SK-N-MC (cell line): ENCODE measurements around the gene ELMO1.

ENCODE experiments used
- EZH2 ChIP-seq: fragments of 200-600 bp; sonication (generic); IDR thresholded peaks from one replicate; pipeline ENCODE4 v1.6.1; 2017; ENCODE audit warnings: antibody characterized with exemption
- POLR2AphosphoS5 ChIP-seq: IDR thresholded peaks from 2 replicates; pipeline ENCODE4 v1.6.1; 2012; ENCODE audit warnings: mild to moderate bottlenecking, low read depth, low read length, borderline replicate concordance

- TF ChIP-seq POLR2AphosphoS5 (no peak), EZH2 (no peak)
Observed at GRCh38 chr7:37352974-37353948, 95.4 kb downstream of the ELMO1 start.
